BLaER1 (cell line): ENCODE measurements around the gene B3GALT6.

Source experiments
- H3K27ac ChIP-seq: shearing (Covaris generic); formaldehyde crosslinking; 2 replicates; pipeline ENCODE4 v1.8.1; 2022
- H3K27me3 ChIP-seq: shearing (Covaris generic); formaldehyde crosslinking; 2 replicates; pipeline ENCODE4 v1.8.1; 2022
- H3K36me3 ChIP-seq: shearing (Covaris generic); formaldehyde crosslinking; 2 replicates; pipeline ENCODE4 v1.8.1; 2022
- H3K4me1 ChIP-seq: shearing (Covaris generic); formaldehyde crosslinking; 2 replicates; pipeline ENCODE4 v1.8.1; 2022
- H3K4me2 ChIP-seq: shearing (Covaris generic); formaldehyde crosslinking; 2 replicates; pipeline ENCODE4 v1.8.1; 2022
- H3K4me3 ChIP-seq: shearing (Covaris generic); formaldehyde crosslinking; 2 replicates; pipeline ENCODE4 v1.8.1; 2022
- H3K9ac ChIP-seq: shearing (Covaris generic); formaldehyde crosslinking; 2 replicates; pipeline ENCODE4 v1.8.1; 2022
- H3K9me3 ChIP-seq: shearing (Covaris generic); formaldehyde crosslinking; 2 replicates; pipeline ENCODE4 v1.8.1; 2022
- H4K20me1 ChIP-seq: shearing (Covaris generic); formaldehyde crosslinking; 2 replicates; pipeline ENCODE4 v1.8.1; 2022
- Cebpa-rat ChIP-seq: shearing (Covaris generic); IDR thresholded peaks from 2 replicates; pipeline ENCODE4 v1.8.1; 2022

Gene B3GALT6

GRCh38 chr1:1202831-1203560, 29.0 kb upstream of the B3GALT6 start:
- peaks cover 37% of the 10 kb centered on the region for H3K27me3 ChIP-seq
- H4K20me1 ChIP-seq: peaks cover 16% of the 10 kb centered on the region

GRCh38 chr1:1203561-1204424, 28.2 kb upstream of the B3GALT6 start:
- Histone ChIP-seq H3K4me1 (peaks cover 57% of the 10 kb centered on the region), H3K27ac (no peak overlapping the region), H3K4me2 (no peak overlapping the region), H3K4me3 (no peak overlapping the region), H3K9me3 (no peaks in the 10 kb centered on the region), H3K36me3 (no peaks in the 10 kb centered on the region), H3K9ac (no peak overlapping the region), H3K27me3 (peaks cover 37% of the 10 kb centered on the region), H4K20me1 (peaks cover 19% of the 10 kb centered on the region)
- TF ChIP-seq Cebpa-rat: no peak

More at GRCh38 chr1:1202831-1203560, 29.0 kb upstream of the B3GALT6 start:
- peaks cover 56% of the 10 kb centered on the region for H3K4me1 ChIP-seq
- H3K9ac ChIP-seq: no peak overlapping the region
- no peak overlapping the region for H3K4me2 ChIP-seq
- no peak overlapping the region for H3K4me3 ChIP-seq
- H3K36me3 ChIP-seq: no peaks in the 10 kb centered on the region
- TF ChIP-seq Cebpa-rat: no peak
- no peaks in the 10 kb centered on the region for H3K9me3 ChIP-seq
- H3K27ac ChIP-seq: no peak overlapping the region

GRCh38 chr1:1204425-1204920, 27.6 kb upstream of the B3GALT6 start:
- H3K9ac ChIP-seq: no peak overlapping the region
- H3K4me2 ChIP-seq: peak overlapping the region; percentile 99
- no peaks in the 10 kb centered on the region for H3K9me3 ChIP-seq
- no peak overlapping the region for H3K4me3 ChIP-seq
- H3K4me1 ChIP-seq: peaks cover 62% of the 10 kb centered on the region
- H3K27me3 ChIP-seq: peaks cover 37% of the 10 kb centered on the region
- no peak for TF ChIP-seq Cebpa-rat
- peaks cover 24% of the 10 kb centered on the region for H4K20me1 ChIP-seq
- no peak overlapping the region for H3K27ac ChIP-seq
- no peaks in the 10 kb centered on the region for H3K36me3 ChIP-seq

GRCh38 chr1:1204998-1205768, 26.9 kb upstream of the B3GALT6 start:
- H3K4me2 ChIP-seq: peak overlapping the region; percentile 99

GRCh38 chr1:1205769-1206375, 26.2 kb upstream of the B3GALT6 start:
- Histone ChIP-seq H3K4me3 (peak overlapping the region; percentile 62), H3K4me1 (peaks cover 62% of the 10 kb centered on the region), H3K36me3 (no peaks in the 10 kb centered on the region), H3K27me3 (peaks cover 29% of the 10 kb centered on the region), H3K4me2 (peak overlapping the region; percentile 99), H3K27ac (peak overlapping the region; percentile 44), H4K20me1 (peaks cover 24% of the 10 kb centered on the region), H3K9ac (peak overlapping the region; percentile 63), H3K9me3 (no peaks in the 10 kb centered on the region)
- TF ChIP-seq Cebpa-rat: no peak

More at GRCh38 chr1:1204998-1205768, 26.9 kb upstream of the B3GALT6 start:
- Histone ChIP-seq H3K36me3 (no peaks in the 10 kb centered on the region), H3K9ac (peak overlapping the region; percentile 63; the same call in 1 of the 2 replicates), H3K9me3 (no peaks in the 10 kb centered on the region), H3K27ac (peak overlapping the region; percentile 44; the same call in 1 of the 2 replicates), H3K4me3 (peak overlapping the region; percentile 62), H3K4me1 (peaks cover 62% of the 10 kb centered on the region), H4K20me1 (peaks cover 24% of the 10 kb centered on the region), H3K27me3 (peaks cover 35% of the 10 kb centered on the region)
- no peak for TF ChIP-seq Cebpa-rat

- peaks cover 24% of the 10 kb centered on the region for H4K20me1 ChIP-seq
- H3K27me3 ChIP-seq: peaks cover 25% of the 10 kb centered on the region
- H3K4me3 ChIP-seq: peak within 1 kb of the TSS; percentile 62
- peaks cover 67% of the 10 kb centered on the region for H3K4me1 ChIP-seq
- peak within 1 kb of the TSS; percentile 44 for H3K27ac ChIP-seq
- TF ChIP-seq Cebpa-rat: no peak
- H3K36me3 ChIP-seq: no peaks in the 10 kb centered on the region
- peak within 1 kb of the TSS; percentile 99 for H3K4me2 ChIP-seq
- no peaks in the 10 kb centered on the region for H3K9me3 ChIP-seq
- peak within 1 kb of the TSS; percentile 63 for H3K9ac ChIP-seq
Measured at GRCh38 chr1:1206376-1206965, 25.6 kb upstream of the B3GALT6 start, which contains the start of gene TNFRSF18. Gene TNFRSF18, minus strand, starts transcription at chr1:1206592. Its CDS starts 21 bp downstream, at chr1:1206571.

GRCh38 chr1:1206966-1207531, 25.0 kb upstream of the B3GALT6 start:
- no peaks in the 10 kb centered on the region for H3K9me3 ChIP-seq
- H3K4me2 ChIP-seq: peak overlapping the region; percentile 99
- peaks cover 24% of the 10 kb centered on the region for H4K20me1 ChIP-seq
- H3K27me3 ChIP-seq: peaks cover 24% of the 10 kb centered on the region
- H3K27ac ChIP-seq: peak overlapping the region; percentile 9; the same call in 1 of the 2 replicates
- no peak overlapping the region; the same call in 1 of the 2 replicates for H3K9ac ChIP-seq
- peak overlapping the region; percentile 62 for H3K4me3 ChIP-seq
- no peak for TF ChIP-seq Cebpa-rat
- H3K4me1 ChIP-seq: peaks cover 73% of the 10 kb centered on the region
- H3K36me3 ChIP-seq: no peaks in the 10 kb centered on the region

GRCh38 chr1:1207571-1207892, 24.5 kb upstream of the B3GALT6 start:
- peaks cover 24% of the 10 kb centered on the region for H3K27me3 ChIP-seq
- no peak overlapping the region for H3K9ac ChIP-seq

More at GRCh38 chr1:1207571-1207892, 24.5 kb upstream of the B3GALT6 start:
- no peak for TF ChIP-seq Cebpa-rat
- Histone ChIP-seq H3K36me3 (no peaks in the 10 kb centered on the region), H4K20me1 (peaks cover 24% of the 10 kb centered on the region), H3K4me2 (peak overlapping the region; percentile 99), H3K4me1 (peaks cover 77% of the 10 kb centered on the region), H3K27ac (peak overlapping the region; percentile 10; the same call in 1 of the 2 replicates), H3K4me3 (peak overlapping the region; percentile 62; the same call in 1 of the 2 replicates), H3K9me3 (no peaks in the 10 kb centered on the region)
